ENCODE measurements around the gene MTMR1.

GRCh38 chrX:150769408-150769807 is 76.2 kb downstream of the MTMR1 start:
- TF ChIP-seq CTCF (IDR thresholded peaks at IDR 0.05) (no peak), EZH2 (IDR thresholded peaks at IDR 0.05; ENCODE audit: borderline replicate concordance, insufficient read depth, low read depth, low read length, poor library complexity, severe bottlenecking) (no peak)
